Measurements from ENCODE around the gene TOR4A. TPM values are rescaled to one million over a fixed set of nuclear protein-coding genes. Genes with fewer than 3 reads are reported as not detected.

TOR4A gene
- 61.6 TPM for total RNA-seq

GRCh38 chr9:137277329-137278041 lies at the start of gene TOR4A:
TSS of gene TOR4A (plus strand) at chr9:137277726. CDS start at chr9:137278690, 964 bp downstream.
- DNase-seq (ENCODE audit: low spot score): peak; percentile 80

DNA sequence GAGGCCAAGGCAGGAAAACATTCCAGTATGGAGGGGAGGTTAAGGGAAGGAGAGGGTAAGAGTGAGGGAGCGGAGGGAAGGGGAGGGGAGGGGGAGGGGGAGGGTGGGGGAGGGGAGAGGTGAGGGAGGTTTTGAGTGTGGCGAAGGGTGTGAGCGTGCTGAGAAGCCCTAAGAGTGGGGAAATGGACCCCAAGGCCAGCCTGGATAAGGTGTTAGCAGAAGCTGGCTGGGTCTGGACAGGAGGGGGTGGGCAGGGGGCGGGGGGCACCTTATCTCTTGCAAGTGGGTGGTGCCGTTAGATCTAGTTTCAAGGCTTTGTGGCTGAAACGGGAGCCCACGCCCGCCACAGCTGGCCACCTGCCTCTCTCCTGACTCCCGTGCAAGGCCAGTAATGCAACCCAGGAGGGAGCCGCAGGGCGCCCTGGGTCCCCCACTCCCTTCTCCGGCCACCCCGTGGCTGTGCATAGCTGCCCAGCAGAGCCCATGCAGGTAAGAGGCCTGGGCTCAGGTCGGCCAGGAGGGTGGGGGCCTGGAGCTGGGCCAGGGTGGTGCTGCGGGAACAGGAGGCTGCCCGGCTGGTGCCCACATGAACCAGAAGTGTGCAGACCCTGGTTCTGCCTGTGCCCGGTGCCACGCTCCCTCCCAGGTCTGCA lies 49.5 kb upstream of the TOR4A start:
- no peak for DNase-seq (ENCODE audit: low spot score)

DNA sequence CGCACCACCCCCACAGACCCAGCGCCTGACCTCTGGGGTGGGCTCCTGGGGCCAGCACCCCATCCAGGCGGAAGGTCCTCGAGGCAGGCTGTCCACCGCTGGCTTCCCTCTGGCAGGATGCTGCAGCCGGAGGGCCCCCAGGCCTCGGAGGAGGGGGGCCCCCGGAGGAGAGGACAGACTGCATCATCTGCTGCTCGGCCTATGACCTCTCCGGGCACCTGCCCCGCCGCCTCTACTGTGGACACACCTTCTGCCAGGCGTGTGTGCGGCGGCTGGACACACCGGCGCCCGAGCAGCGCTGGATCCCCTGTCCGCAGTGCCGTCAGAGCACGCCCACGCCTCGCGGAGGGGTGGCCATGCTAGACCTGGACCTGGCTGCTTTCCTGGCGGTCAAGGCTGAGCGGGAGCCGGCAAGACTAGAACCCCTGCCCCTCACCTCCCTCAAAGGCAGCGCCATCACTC lies 49.0 kb upstream of the TOR4A start:
- DNase-seq (ENCODE audit: low spot score): no peak

DNA sequence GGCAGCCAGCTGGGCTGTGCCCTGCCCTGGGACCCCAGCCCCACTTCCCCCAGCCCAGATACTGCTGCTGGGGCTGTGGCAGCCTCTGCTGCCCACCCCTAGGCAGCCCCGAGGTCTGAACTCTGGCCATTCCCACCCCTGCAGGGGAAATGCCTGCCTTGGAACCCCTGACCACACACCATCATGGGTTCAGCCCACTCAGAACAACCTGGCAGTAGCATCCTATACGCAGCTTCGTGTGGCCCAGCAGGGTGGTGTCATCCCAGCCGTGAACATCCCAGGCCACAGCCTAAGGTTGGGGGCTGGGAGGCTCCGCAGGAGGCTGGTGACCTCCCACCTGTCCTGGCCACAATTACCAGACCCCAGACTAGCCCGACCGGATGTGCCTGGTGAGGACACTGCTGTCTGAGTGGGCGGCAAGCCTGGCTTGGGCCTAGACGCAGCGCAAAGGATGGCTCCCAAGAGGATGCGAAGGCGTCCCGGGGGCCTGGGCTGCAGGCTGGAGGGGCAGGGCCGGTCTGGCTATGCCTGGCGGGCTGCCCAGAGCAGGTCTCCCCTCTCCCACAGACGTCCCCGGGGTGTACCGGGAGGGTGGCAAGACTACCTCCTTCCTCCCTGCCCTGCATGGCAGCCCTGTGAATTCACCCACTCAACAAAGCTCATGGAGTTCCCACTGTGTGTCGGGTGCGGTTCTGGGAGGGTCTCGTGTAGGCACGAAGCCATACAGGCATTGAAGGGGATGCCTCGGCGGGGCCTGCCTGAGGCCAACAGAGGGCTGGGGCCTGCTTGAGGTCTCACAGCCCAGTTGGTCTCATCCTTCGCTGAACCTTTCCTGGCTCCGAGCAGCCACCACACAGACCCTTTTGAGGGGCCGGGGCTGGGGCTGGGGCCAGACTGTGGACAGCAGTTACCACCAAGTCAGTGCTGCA lies 48.3 kb upstream of the TOR4A start:
- DNase-seq (ENCODE audit: low spot score): no peak

- no peak for DNase-seq (ENCODE audit: low spot score)
These were observed 47.4 kb upstream of the TOR4A start for GRCh38 chr9:137229903-137230704.

DNA sequence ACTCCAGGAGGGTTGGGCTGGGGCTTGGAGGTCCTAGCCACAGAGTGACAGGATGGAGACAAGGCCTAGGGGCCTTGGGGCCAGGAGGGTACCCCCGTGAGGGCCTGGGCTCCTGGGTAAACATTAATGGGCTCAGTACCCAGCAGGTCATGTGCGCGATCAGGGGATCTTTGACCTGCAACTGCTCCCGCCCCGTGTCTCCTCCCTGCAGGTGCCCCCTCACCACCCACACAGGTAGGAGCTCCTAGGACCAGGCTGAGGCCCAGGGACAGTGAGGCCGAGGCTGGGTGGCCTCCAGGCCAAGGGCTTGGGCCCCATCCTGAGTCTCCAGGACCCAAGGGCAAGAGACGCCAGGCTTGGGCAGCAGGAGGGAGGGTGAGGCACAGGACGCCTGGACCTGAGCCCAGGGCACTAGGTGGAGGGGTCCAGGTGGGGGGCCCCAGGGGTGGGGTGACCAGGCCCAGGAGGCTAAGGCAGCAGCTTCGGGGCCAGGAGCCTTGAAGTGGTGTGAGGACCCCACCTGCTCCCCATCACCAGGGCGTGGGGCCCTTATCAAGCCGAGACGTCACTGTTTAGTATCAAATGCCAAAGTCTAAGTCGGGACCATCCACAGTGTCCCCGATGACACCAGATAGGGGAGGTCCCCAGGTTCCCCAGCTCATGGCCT lies 46.7 kb upstream of the TOR4A start, which contains the start of gene SLC34A3:
SLC34A3 (plus strand) TSS at position 197 of the 667 bp plus-strand sequence. CDS start 802 bp downstream, outside the sequence.
- no peak for DNase-seq (ENCODE audit: low spot score)

- DNase-seq (ENCODE audit: low spot score): no peak
These were observed 46.0 kb upstream of the TOR4A start for GRCh38 chr9:137231372-137232039.

- DNase-seq (ENCODE audit: low spot score): no peak
These were observed 45.4 kb upstream of the TOR4A start for GRCh38 chr9:137232101-137232500.

DNA sequence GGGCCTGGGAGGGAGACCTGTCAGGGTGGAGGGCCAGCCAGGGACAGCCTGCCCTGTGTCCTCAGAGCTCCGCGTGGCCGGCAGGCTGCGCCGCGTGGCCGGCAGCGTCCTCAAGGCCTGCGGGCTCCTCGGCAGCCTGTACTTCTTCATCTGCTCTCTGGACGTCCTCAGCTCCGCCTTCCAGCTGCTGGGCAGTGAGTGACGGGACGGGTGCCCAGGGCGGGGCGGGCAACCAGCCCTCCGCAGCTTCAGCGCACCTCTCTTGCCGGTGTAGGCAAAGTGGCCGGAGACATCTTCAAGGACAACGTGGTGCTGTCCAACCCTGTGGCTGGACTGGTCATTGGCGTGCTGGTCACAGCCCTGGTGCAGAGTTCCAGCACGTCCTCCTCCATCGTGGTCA lies 45.0 kb upstream of the TOR4A start:
- no peak for DNase-seq (ENCODE audit: low spot score)

- no peak for DNase-seq (ENCODE audit: low spot score)
These were observed 44.2 kb upstream of the TOR4A start for GRCh38 chr9:137233143-137233980.

DNA sequence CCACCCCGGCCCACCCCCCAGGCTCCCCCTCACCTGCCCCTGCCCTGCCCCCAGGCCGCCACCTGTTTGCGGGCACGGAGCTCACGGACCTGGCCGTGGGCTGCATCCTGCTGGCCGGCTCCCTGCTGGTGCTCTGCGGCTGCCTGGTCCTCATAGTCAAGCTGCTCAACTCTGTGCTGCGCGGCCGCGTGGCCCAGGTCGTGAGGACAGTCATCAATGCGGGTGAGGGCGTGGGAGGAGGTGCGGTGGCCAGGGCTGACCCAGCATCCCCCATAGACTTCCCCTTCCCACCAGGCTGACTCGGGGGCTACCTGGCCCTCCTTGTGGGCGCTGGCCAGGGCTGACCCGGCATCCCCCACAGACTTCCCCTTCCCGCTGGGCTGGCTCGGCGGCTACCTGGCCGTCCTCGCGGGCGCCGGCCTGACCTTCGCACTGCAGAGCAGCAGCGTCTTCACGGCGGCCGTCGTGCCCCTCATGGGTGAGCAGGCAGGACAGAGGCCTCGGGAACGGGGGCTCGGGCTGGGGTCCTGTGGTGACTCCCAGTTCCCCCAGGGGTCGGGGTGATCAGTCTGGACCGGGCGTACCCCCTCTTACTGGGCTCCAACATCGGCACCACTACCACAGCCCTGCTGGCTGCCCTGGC lies 43.4 kb upstream of the TOR4A start:
- no peak for DNase-seq (ENCODE audit: low spot score)

GRCh38 chr9:137234758-137235423 lies 42.6 kb upstream of the TOR4A start:
- DNase-seq (ENCODE audit: low spot score): no peak

GRCh38 chr9:137235424-137236237 lies 41.9 kb upstream of the TOR4A start:
- no peak for DNase-seq (ENCODE audit: low spot score)

- peak; percentile 85 for DNase-seq (ENCODE audit: low spot score)
These were observed 41.1 kb upstream of the TOR4A start for GRCh38 chr9:137236238-137236935.

DNA sequence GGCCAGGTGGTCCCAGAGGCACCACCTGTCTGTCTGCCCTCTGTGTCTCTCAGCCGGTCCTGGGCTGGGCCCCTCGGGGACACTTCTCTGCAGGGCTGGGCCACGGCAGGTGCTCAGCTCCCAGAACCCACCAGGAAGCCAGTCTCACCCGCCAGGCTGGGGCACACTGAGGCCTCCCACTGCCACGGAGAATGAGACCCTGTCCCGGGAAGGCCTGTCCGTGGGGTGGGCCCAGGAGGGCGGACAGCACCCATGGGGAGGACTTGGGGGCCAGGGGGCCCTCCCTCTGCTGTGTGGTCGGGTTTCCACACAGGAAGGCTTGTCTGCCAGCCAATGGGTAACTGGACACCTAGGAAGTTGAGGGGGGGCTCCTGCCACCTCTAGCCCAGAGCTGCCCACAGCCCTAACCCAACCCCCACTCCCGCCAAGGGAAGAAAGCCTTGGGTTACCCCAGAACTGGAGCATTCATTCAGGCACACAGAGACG lies 40.5 kb upstream of the TOR4A start:
- DNase-seq (ENCODE audit: low spot score): no peak

Data from mucosa of gallbladder (tissue), 1 donor.